OCI-LY7 (cell line): ENCODE data around the gene DDX56.

Experiments used
- CTCF ChIP-seq: fragments of 200-600 bp; sonication (generic); conservative IDR thresholded peaks from 2 replicates; pipeline ENCODE4 v1.5.1; 2014; ENCODE audit warnings: mild to moderate bottlenecking, antibody characterized with exemption, low read length, moderate library complexity, mixed read lengths
- EZH2phosphoT487 ChIP-seq: fragments of 200-600 bp; sonication (generic); IDR thresholded peaks from 2 replicates; pipeline ENCODE4 v1.6.1; 2018; ENCODE audit warnings: low read depth, borderline replicate concordance, mild to moderate bottlenecking, mixed run types, antibody characterized with exemption, low read length, moderate library complexity, mixed read lengths

- TF ChIP-seq CTCF (no peak), EZH2phosphoT487 (no peak)
Measured at GRCh38 chr7:44541028-44541869, 32.5 kb downstream of the DDX56 start, which contains the start of gene NPC1L1.
